HG02970 (cell line): ENCODE measurements around the gene PCDH9.

Experiments used
- ATAC-seq: cut with Tn5 transposase; IDR thresholded peaks from one replicate; pipeline ENCODE4 v1.9.1; 2021; ENCODE audit warnings: mild to moderate bottlenecking, moderate library complexity, moderate number of reproducible peaks; ENCODE audit not compliant: unreplicated experiment, low FRiP score

PCDH9 gene

GRCh38 chr13:66513728-66514127 lies 716.4 kb downstream of the PCDH9 start:
- ATAC-seq: no peak

GRCh38 chr13:66509175-66509574 lies 721.0 kb downstream of the PCDH9 start:
- ATAC-seq: no peak

GRCh38 chr13:66508153-66508909 lies 721.8 kb downstream of the PCDH9 start:
- no peak for ATAC-seq

- ATAC-seq: no peak
Observed at GRCh38 chr13:66506979-66507378, 723.2 kb downstream of the PCDH9 start.

GRCh38 chr13:66506051-66506777 lies 723.9 kb downstream of the PCDH9 start:
- ATAC-seq: no peak

GRCh38 chr13:66503890-66504289 lies 726.2 kb downstream of the PCDH9 start:
- no peak for ATAC-seq

- ATAC-seq: no peak
Observed at GRCh38 chr13:66501181-66501580, 729.0 kb downstream of the PCDH9 start.

GRCh38 chr13:66492479-66492878 lies 737.7 kb downstream of the PCDH9 start:
- ATAC-seq: peak; percentile 88

GRCh38 chr13:66491251-66491650 lies 738.9 kb downstream of the PCDH9 start:
- ATAC-seq: no peak

- ATAC-seq: no peak
Observed at GRCh38 chr13:66489586-66489985, 740.5 kb downstream of the PCDH9 start.

GRCh38 chr13:66489172-66489571 lies 741.0 kb downstream of the PCDH9 start:
- no peak for ATAC-seq

GRCh38 chr13:66483712-66484111 lies 746.4 kb downstream of the PCDH9 start:
- ATAC-seq: no peak

GRCh38 chr13:66482836-66483235 lies 747.3 kb downstream of the PCDH9 start:
- no peak for ATAC-seq

GRCh38 chr13:66477816-66478215 lies 752.3 kb downstream of the PCDH9 start:
- ATAC-seq: no peak

GRCh38 chr13:66475061-66475460 lies 755.1 kb downstream of the PCDH9 start:
- no peak for ATAC-seq

- ATAC-seq: no peak
Observed at GRCh38 chr13:66469745-66470144, 760.4 kb downstream of the PCDH9 start.

- no peak for ATAC-seq
Observed at GRCh38 chr13:66468656-66469055, 761.5 kb downstream of the PCDH9 start.

GRCh38 chr13:66462187-66462586 lies 767.9 kb downstream of the PCDH9 start:
- no peak for ATAC-seq

GRCh38 chr13:66461021-66461420 lies 769.1 kb downstream of the PCDH9 start:
- no peak for ATAC-seq

- no peak for ATAC-seq
Observed at GRCh38 chr13:66459634-66460033, 770.5 kb downstream of the PCDH9 start.

- ATAC-seq: no peak
Observed at GRCh38 chr13:66459143-66459542, 771.0 kb downstream of the PCDH9 start.

- no peak for ATAC-seq
Observed at GRCh38 chr13:66446413-66446812, 783.7 kb downstream of the PCDH9 start.
